HEK293 (cell line): ENCODE results near the gene PANK2.

Experiments
- EGR2 ChIP-seq: fragments of 450-650 bp; formaldehyde crosslinking; IDR thresholded peaks from 2 replicates; pipeline ENCODE4 v1.5.1; 2016; ENCODE audit warnings: low read depth, missing biosample characterization, missing genetic modification characterization
- KLF9 ChIP-seq: fragments of 450-650 bp; formaldehyde crosslinking; IDR thresholded peaks from 2 replicates; pipeline ENCODE4 v1.5.1; 2016; ENCODE audit warnings: missing biosample characterization, missing genetic modification characterization, low read depth
- SALL2 ChIP-seq: fragments of 450-650 bp; formaldehyde crosslinking; IDR thresholded peaks from 2 replicates; pipeline ENCODE4 v1.5.0; 2017; ENCODE audit warnings: missing biosample characterization, mild to moderate bottlenecking, missing genetic modification characterization, borderline replicate concordance
- ZBTB1 ChIP-seq: fragments of 450-650 bp; formaldehyde crosslinking; IDR thresholded peaks from 2 replicates; pipeline ENCODE4 v1.5.1; 2016; ENCODE audit warnings: missing biosample characterization, missing genetic modification characterization
- ZBTB21 ChIP-seq: fragments of 450-650 bp; formaldehyde crosslinking; IDR thresholded peaks from 2 replicates; pipeline ENCODE4 v1.5.1; 2017; ENCODE audit warnings: missing biosample characterization, missing genetic modification characterization
- ZNF10 ChIP-seq: fragments of 450-650 bp; formaldehyde crosslinking; IDR thresholded peaks from 2 replicates; pipeline ENCODE4 v1.5.1; 2017; ENCODE audit warnings: missing biosample characterization, missing genetic modification characterization
- ZNF266 ChIP-seq: fragments of 450-650 bp; formaldehyde crosslinking; IDR thresholded peaks from 2 replicates; pipeline ENCODE4 v1.5.1; 2016; ENCODE audit warnings: missing biosample characterization, missing genetic modification characterization, low read depth
- ZNF510 ChIP-seq: fragments of 450-650 bp; formaldehyde crosslinking; IDR thresholded peaks from 2 replicates; pipeline ENCODE4 v1.5.1; 2018; ENCODE audit warnings: mild to moderate bottlenecking, missing genetic modification characterization, missing biosample characterization; ENCODE audit not compliant: insufficient replicate concordance
- ZNF777 ChIP-seq: fragments of 450-650 bp; formaldehyde crosslinking; IDR thresholded peaks from 2 replicates; pipeline ENCODE4 v1.5.1; 2017; ENCODE audit warnings: missing biosample characterization, missing genetic modification characterization, borderline replicate concordance
- TF ChIP-seq, protein P1 (sequence below): fragments of 450-650 bp; formaldehyde crosslinking; IDR thresholded peaks from 2 replicates; pipeline ENCODE4 v1.5.1; 2016; ENCODE audit warnings: missing biosample characterization, missing genetic modification characterization
- TF ChIP-seq, protein P2 (sequence below): fragments of 450-650 bp; formaldehyde crosslinking; IDR thresholded peaks from 2 replicates; pipeline ENCODE4 v1.5.1; 2016; ENCODE audit warnings: missing biosample characterization, missing genetic modification characterization
- TF ChIP-seq, protein P3 (sequence below): sonication (generic); formaldehyde crosslinking; IDR thresholded peaks from 2 replicates; pipeline ENCODE4 v1.8.1; 2022; ENCODE audit warnings: mild to moderate bottlenecking, moderate library complexity, missing genetic modification reagents

DNA sequence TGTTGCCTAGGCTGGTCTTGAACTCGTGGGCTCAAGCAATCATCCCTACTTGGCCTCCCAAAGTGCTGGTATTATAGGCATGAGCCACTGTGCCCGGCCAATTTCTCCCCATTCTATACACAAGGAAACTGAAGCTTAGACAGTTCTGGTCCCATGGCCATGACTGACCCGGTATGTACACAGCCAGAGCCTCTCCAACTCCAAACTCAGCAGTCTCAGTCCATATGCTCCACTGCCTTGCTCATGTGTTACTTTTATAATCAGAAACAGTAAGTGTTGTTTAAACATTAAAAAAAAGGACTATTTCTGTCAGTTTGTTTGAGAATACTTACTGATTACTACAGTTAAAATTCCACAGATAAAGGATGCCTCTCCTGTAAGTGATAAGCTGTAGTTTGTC, 75.5 kb downstream of the PANK2 start:
- TF ChIP-seq ZNF266 (tag by site-specific recombination) (no peak), ZNF777 (tag by site-specific recombination) (no peak), SALL2 (tag by site-specific recombination) (no peak), KLF9 (tag by site-specific recombination) (no peak), ZBTB1 (tag by site-specific recombination) (no peak), EGR2 (tag by site-specific recombination) (no peak), ZNF10 (tag by site-specific recombination) (no peak), ZBTB21 (tag by site-specific recombination) (no peak), ZNF510 (tag by site-specific recombination) (no peak)
- TF ChIP-seq, protein P1, sequence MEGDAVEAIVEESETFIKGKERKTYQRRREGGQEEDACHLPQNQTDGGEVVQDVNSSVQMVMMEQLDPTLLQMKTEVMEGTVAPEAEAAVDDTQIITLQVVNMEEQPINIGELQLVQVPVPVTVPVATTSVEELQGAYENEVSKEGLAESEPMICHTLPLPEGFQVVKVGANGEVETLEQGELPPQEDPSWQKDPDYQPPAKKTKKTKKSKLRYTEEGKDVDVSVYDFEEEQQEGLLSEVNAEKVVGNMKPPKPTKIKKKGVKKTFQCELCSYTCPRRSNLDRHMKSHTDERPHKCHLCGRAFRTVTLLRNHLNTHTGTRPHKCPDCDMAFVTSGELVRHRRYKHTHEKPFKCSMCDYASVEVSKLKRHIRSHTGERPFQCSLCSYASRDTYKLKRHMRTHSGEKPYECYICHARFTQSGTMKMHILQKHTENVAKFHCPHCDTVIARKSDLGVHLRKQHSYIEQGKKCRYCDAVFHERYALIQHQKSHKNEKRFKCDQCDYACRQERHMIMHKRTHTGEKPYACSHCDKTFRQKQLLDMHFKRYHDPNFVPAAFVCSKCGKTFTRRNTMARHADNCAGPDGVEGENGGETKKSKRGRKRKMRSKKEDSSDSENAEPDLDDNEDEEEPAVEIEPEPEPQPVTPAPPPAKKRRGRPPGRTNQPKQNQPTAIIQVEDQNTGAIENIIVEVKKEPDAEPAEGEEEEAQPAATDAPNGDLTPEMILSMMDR (tag by site-specific recombination): no peak
- TF ChIP-seq, protein P2, sequence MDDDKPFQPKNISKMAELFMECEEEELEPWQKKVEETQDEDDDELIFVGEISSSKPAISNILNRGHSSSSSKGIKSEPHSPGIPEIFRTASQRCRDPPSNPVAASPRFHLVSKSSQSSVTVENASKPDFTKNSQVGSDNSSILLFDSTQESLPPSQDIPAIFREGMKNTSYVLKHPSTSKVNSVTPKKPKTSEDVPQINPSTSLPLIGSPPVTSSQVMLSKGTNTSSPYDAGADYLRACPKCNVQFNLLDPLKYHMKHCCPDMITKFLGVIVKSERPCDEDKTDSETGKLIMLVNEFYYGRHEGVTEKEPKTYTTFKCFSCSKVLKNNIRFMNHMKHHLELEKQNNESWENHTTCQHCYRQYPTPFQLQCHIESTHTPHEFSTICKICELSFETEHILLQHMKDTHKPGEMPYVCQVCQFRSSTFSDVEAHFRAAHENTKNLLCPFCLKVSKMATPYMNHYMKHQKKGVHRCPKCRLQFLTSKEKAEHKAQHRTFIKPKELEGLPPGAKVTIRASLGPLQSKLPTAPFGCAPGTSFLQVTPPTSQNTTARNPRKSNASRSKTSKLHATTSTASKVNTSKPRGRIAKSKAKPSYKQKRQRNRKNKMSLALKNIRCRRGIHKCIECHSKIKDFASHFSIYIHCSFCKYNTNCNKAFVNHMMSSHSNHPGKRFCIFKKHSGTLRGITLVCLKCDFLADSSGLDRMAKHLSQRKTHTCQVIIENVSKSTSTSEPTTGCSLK (tag by site-specific recombination): no peak
- TF ChIP-seq, protein P3, sequence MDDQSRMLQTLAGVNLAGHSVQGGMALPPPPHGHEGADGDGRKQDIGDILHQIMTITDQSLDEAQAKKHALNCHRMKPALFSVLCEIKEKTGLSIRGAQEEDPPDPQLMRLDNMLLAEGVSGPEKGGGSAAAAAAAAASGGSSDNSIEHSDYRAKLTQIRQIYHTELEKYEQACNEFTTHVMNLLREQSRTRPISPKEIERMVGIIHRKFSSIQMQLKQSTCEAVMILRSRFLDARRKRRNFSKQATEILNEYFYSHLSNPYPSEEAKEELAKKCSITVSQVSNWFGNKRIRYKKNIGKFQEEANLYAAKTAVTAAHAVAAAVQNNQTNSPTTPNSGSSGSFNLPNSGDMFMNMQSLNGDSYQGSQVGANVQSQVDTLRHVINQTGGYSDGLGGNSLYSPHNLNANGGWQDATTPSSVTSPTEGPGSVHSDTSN (CRISPR knock-in tag): no peak
